ENCODE results near the gene ERC2.

ERC2 gene

GRCh38 chr3:56291244-56291680 is 177.0 kb downstream of the ERC2 start:
- no peak overlapping the region for H3K4me3 ChIP-seq (ENCODE audit: control insufficient read depth, low read depth, low read length)
- DNase-seq (ENCODE audit: low read depth), result no peak
- no peak for TF ChIP-seq CTCF (IDR thresholded peaks at IDR 0.05; ENCODE audit: control insufficient read depth, insufficient read depth, low read depth, low read length, missing control alignments)

GRCh38 chr3:56290374-56290773 is 177.9 kb downstream of the ERC2 start:
- TF ChIP-seq CTCF (IDR thresholded peaks at IDR 0.05; ENCODE audit: control insufficient read depth, insufficient read depth, low read depth, low read length, missing control alignments), result no peak
- no peak for DNase-seq (ENCODE audit: low read depth)
- no peak overlapping the region for H3K4me3 ChIP-seq (ENCODE audit: control insufficient read depth, low read depth, low read length)

- no peak for TF ChIP-seq CTCF (IDR thresholded peaks at IDR 0.05; ENCODE audit: control insufficient read depth, insufficient read depth, low read depth, low read length, missing control alignments)
- DNase-seq (ENCODE audit: low read depth), result no peak
- no peak overlapping the region for H3K4me3 ChIP-seq (ENCODE audit: control insufficient read depth, low read depth, low read length)
Measured at GRCh38 chr3:56288258-56288657, 180.0 kb downstream of the ERC2 start.

- H3K4me3 ChIP-seq (ENCODE audit: control insufficient read depth, low read depth, low read length), result no peak overlapping the region
- no peak for DNase-seq (ENCODE audit: low read depth)
- TF ChIP-seq CTCF (IDR thresholded peaks at IDR 0.05; ENCODE audit: control insufficient read depth, insufficient read depth, low read depth, low read length, missing control alignments), result no peak
Measured at GRCh38 chr3:56282341-56282740, 185.9 kb downstream of the ERC2 start.

GRCh38 chr3:56277236-56277635 is 191.0 kb downstream of the ERC2 start:
- TF ChIP-seq CTCF (IDR thresholded peaks at IDR 0.05; ENCODE audit: control insufficient read depth, insufficient read depth, low read depth, low read length, missing control alignments), result no peak
- no peak for DNase-seq (ENCODE audit: low read depth)

GRCh38 chr3:56275120-56275519 is 193.1 kb downstream of the ERC2 start:
- TF ChIP-seq CTCF (IDR thresholded peaks at IDR 0.05; ENCODE audit: control insufficient read depth, insufficient read depth, low read depth, low read length, missing control alignments), result no peak
- H3K4me3 ChIP-seq (ENCODE audit: control insufficient read depth, low read depth, low read length), result no peak overlapping the region
- no peak for DNase-seq (ENCODE audit: low read depth)

More at GRCh38 chr3:56277236-56277635, 191.0 kb downstream of the ERC2 start:
- no peak overlapping the region for H3K4me3 ChIP-seq (ENCODE audit: control insufficient read depth, low read depth, low read length)

Measured in AG09309 (cell line).